Psoas muscle (tissue), 8 donors: ENCODE data around the gene SHISA2. TPM values are rescaled to one million over a fixed set of nuclear protein-coding genes. Genes with fewer than 3 reads are reported as not detected.
A peak's percentile ranks its signal among the peaks of the same experiment; 100 is the strongest.

Source experiments
- ATAC-seq, 4 donors: fragments of 200-7000 bp; cut with Tn5 transposase; one replicate each; pipeline ENCODE4 v1.9.1; 2020; ENCODE audit warnings: moderate library complexity in 3 of 4, mild to moderate bottlenecking in 2 of 4
- DNase-seq, 2 donors: peaks; one replicate each; pipeline ENCODE4 v3.0.0-alpha.2; 2020
- H3K27ac ChIP-seq: fragments of 200-600 bp; one replicate; pipeline ENCODE4 v1.8.0; 2022
- H3K27me3 ChIP-seq, 3 donors: fragments of 200-600 bp in 1 of 3; one replicate each; pipeline versions ENCODE4 v1.6.1 to v1.8.0; 2013 to 2022; ENCODE audit warnings: low read length in 2 of 3, mild to moderate bottlenecking in 2 of 3, moderate library complexity in 1 of 3; ENCODE audit not compliant: insufficient read depth in 3 of 3
- H3K36me3 ChIP-seq, 2 donors: fragments of 200-600 bp in 1 of 2; one replicate each; pipeline versions ENCODE4 v1.6.1 to v1.8.0; 2013 to 2022; ENCODE audit warnings: low read depth in 1 of 2, mild to moderate bottlenecking in 1 of 2, moderate library complexity in 1 of 2; ENCODE audit not compliant: insufficient read depth in 1 of 2
- H3K4me1 ChIP-seq: fragments of 200-600 bp; one replicate; pipeline ENCODE4 v1.8.0; 2022
- H3K4me3 ChIP-seq: fragments of 200-600 bp; one replicate; pipeline ENCODE4 v1.8.0; 2022; ENCODE audit warnings: mild to moderate bottlenecking
- H3K9me3 ChIP-seq: fragments of 200-600 bp; one replicate; pipeline ENCODE4 v1.8.0; 2022
- WGBS, 3 donors: extraction: QIAGEN DNeasy Blood & Tissue Kit; methylation state at CpG; one replicate each; pipeline versions ENCODE4 v1.1.6 to v1.1.7; 2013; 5-methylcytosine and 5-hydroxymethylcytosine counted together
- intact Hi-C, 2 donors: fragments of 100-400 bp; cut with DNase I; formaldehyde crosslinking; loops; one replicate each; pipeline versions ENCODE4 v1.11.0 to v1.14.2; 2022
- polyA plus RNA-seq, 3 donors: library from polyadenylated mRNA; stranded (reverse); fragments of 200-250 nt; gene quantifications; one replicate each; pipeline ENCODE4 v1.2.3, GENCODE V29; 2013
- total RNA-seq, 4 donors: library from RNA; stranded (reverse); fragmentation: NEBNext Ultra II Directional in 2 of 4; extraction: Animal tissue kit (Norgen Biotek cat#: 25700) in 2 of 4; gene quantifications; one replicate each; pipeline versions ENCODE4 v1.2.1 to v1.2.4, GENCODE V29; 2021 to 2023
- TF ChIP-seq, protein P1 (sequence below): fragments of 200-600 bp; IDR thresholded peaks from one replicate; pipeline ENCODE4 v1.8.0; 2022; ENCODE audit warnings: antibody characterized with exemption
- donor health status: healthy with polysubstance abuse.
- donor health status: DM: no; HTN: no; CAD: no; lungs with moderate emphysema.
- donor health status: Bipolar disorder and iron deficiency.
- donor health status: healthy.
- donor health status: DM: yes; HTN: yes; CAD: no.
- donor health status: DM: no; HTN: no; CAD: no.
- donor health status: DM: no; HTN: no; CAD: no.
- donor health status: DM: yes; HTN: yes; CAD: no.

The SHISA2 gene
- total and polyA plus RNA-seq, 7 donors, result 1.3 to 9.6 (median 4.1) TPM

DNA sequence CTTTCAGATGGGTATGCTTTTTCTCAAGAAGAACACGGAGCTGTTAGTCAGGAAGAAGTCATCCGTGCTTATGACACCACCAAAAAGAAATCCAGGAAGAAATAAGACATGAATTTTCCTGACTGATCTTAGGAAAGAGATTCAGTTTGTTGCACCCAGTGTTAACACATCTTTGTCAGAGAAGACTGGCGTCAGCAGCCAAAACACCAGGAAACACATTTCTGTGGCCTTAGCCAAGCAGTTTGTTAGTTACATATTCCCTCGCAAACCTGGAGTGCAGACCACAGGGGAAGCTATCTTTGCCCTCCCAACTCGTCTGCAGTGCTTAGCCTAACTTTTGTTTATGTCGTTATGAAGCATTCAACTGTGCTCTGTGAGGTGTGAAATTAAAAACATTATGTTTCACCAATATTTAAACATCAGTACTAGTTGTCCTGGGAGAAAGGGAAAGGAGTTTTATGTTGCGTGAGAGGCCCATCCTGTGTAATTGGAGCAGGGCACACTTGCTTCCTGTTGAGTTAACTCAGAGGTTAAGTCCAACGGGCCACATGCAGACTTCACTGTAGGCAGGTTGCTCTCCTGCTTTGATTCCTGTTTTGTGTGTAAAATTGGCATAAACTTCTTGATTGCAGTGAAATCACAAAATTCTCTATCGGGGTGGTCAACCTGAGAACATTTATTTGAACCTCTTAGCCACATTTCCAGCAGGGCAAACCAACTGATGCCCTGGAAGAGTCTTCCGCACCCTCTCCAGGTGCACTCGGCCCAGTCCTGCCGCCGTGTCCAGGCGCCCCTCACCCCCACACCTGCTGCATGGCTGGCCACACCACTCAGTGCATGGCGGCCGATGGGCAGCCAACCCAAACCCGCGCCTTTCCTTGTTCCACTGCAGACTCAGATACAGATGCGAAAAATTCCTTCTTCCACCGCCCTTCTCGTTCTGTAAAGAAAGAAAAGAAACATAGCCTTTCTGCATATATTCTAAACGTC lies 31.6 kb downstream of the SHISA2 start:
- ATAC-seq, result no peak
- WGBS, 3 donors, result 70 to 83% (median 77%) methylated on average over 22 of the region's 22 CpGs
- no peaks in the 10 kb centered on the region for H3K36me3 ChIP-seq
- H3K9me3 ChIP-seq, result no peaks in the 10 kb centered on the region
- peaks cover 34% of the 10 kb centered on the region for H3K4me1 ChIP-seq
- H3K27me3 ChIP-seq, result no peaks in the 10 kb centered on the region
- no peak for DNase-seq
- H3K4me3 ChIP-seq, result no peak overlapping the region
- TF ChIP-seq, protein P1, sequence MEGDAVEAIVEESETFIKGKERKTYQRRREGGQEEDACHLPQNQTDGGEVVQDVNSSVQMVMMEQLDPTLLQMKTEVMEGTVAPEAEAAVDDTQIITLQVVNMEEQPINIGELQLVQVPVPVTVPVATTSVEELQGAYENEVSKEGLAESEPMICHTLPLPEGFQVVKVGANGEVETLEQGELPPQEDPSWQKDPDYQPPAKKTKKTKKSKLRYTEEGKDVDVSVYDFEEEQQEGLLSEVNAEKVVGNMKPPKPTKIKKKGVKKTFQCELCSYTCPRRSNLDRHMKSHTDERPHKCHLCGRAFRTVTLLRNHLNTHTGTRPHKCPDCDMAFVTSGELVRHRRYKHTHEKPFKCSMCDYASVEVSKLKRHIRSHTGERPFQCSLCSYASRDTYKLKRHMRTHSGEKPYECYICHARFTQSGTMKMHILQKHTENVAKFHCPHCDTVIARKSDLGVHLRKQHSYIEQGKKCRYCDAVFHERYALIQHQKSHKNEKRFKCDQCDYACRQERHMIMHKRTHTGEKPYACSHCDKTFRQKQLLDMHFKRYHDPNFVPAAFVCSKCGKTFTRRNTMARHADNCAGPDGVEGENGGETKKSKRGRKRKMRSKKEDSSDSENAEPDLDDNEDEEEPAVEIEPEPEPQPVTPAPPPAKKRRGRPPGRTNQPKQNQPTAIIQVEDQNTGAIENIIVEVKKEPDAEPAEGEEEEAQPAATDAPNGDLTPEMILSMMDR, result no peak
- intact Hi-C loops, result loop anchor here in 1 of 2 donors (5.0 kb wide), 1 partner anchor 48 kb away; no protein-coding TSS in a partner anchor
- H3K27ac ChIP-seq, result peak overlapping the region; percentile 84

DNA sequence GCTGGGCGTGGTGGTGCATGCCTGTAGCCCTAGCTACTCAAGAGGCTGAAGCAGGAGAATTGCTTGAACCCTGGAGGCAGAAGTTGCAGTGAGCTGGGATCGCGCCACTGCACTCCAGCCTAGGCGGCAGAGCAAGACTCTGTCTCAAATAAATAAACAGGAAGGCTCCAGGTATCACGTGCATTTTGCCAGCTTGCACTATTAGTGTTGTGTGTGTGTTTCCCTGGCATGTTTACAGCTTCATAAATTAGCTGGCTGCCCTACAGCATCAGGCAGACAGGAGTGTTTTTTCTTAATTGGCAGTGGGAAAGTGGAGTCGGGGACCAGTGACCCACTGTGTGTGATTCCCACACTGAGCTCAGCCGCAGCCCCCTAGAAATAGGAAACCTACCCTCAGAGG lies 32.6 kb downstream of the SHISA2 start:
- Histone ChIP-seq H3K27me3 (no peaks in the 10 kb centered on the region), H3K4me3 (no peak overlapping the region), H3K9me3 (no peaks in the 10 kb centered on the region), H3K27ac (no peak overlapping the region), H3K36me3 (no peaks in the 10 kb centered on the region), H3K4me1 (peaks cover 34% of the 10 kb centered on the region)
- ATAC-seq (no peak), DNase-seq (no peak)
- 85 to 92% (median 86%) methylated on average over 7 of the region's 7 CpGs for WGBS, 3 donors
- intact Hi-C loops, result no loop called here
- TF ChIP-seq, protein P1, result no peak

DNA sequence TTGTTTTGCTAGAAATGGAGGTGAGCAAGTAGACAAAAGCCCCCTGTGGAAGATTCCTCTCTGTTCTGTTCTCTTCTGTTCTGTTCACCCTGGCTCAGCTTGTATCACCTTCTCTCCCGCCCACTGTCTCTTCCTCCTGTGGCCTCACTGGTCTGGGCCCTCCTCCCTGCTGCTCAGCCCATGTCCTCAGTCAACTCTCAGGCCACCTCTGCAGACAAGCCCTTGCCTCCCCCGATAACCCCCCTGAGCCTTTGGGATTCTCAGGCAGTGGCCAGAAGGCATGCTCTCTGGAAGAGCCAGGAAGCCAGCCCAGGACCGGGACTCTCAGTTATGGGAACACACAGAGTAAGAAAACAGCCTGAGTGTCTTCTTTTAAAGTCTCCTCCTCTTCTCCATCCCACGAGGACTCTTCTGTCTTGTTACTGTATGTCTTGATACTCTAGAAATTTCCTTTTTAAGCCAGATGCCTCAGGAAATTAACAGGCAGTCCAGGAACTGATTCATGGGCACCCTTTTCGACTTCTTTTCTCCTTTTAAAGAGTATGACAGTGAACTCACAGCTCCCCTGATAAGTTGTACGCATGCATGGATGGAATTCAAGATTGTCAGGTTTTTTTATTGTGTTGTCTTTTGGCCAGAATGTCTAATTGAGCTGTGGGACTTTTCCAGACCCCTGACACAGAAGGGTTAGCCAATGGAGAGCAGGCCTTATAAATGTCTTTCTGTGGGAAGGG lies 33.7 kb downstream of the SHISA2 start:
- H3K27me3 ChIP-seq, result no peaks in the 10 kb centered on the region
- H3K4me3 ChIP-seq, result no peak overlapping the region
- intact Hi-C loops, result no loop called here
- H3K36me3 ChIP-seq, result no peaks in the 10 kb centered on the region
- DNase-seq (no peak), ATAC-seq (no peak)
- no peak overlapping the region for H3K27ac ChIP-seq
- TF ChIP-seq, protein P1, result no peak
- WGBS, 3 donors, result 69 to 73% (median 70%) methylated on average over 6 of the region's 6 CpGs
- no peaks in the 10 kb centered on the region for H3K9me3 ChIP-seq
- H3K4me1 ChIP-seq, result peaks cover 31% of the 10 kb centered on the region

DNA sequence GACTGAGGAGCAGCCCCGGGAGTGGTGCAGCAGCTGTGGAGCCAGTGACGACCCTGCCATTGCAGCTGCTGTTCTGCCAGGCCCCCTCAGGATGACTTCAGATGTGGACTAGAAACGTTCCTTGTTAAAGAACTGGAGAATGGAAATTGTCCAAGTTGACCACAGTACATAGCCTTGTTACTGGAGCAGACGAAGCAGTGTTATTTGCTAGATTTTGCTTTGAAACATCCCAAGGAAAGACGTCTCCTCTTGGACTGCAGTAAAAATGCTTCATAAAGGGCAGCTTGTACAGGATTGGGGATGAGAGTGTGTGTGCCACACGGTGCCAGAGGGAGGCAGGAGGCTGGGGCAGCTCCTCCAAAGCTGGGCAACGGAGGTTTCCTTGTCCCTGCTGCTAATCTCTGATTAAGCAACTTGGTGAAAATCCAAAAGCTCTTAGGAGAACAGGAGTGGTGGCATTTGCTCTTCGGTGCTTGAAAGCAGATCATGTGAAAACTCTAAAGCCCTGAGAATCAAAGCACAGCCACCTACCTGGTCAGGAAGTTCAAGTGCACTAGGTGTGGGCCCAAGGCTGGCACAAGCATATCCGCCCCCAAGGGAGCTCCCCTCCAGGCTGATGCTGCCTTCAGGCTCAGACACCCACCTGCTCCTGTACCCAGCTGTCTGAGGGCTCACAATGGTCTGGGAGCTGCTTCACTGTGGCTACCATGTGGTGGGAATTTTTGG lies 34.5 kb downstream of the SHISA2 start:
- H3K36me3 ChIP-seq, result no peaks in the 10 kb centered on the region
- H3K27ac ChIP-seq, result no peak overlapping the region
- TF ChIP-seq, protein P1, result no peak
- WGBS, 3 donors, result 47 to 60% (median 49%) methylated on average over 9 of the region's 9 CpGs
- DNase-seq (no peak), ATAC-seq (no peak)
- peaks cover 26% of the 10 kb centered on the region for H3K4me1 ChIP-seq
- intact Hi-C loops, result no loop called here
- H3K4me3 ChIP-seq, result no peak overlapping the region
- H3K9me3 ChIP-seq, result no peaks in the 10 kb centered on the region
- H3K27me3 ChIP-seq, result no peaks in the 10 kb centered on the region
